Erythroblast (primary cell): Measurements from ENCODE around the gene LNPEP.

Experiments
- DNase-seq, 2 experiments: peaks; one replicate each; lab custom pipeline; 2025; lab: John Stamatoyannopoulos, UW
- GATA1 ChIP-seq: IDR thresholded peaks from 2 replicates; pipeline ENCODE4 v1.6.1; 2011; ENCODE audit warnings: low read depth, mild to moderate bottlenecking, control low read depth, low read length, moderate library complexity
- POLR2A ChIP-seq: IDR thresholded peaks from 2 replicates; pipeline ENCODE4 v1.6.1; 2011; ENCODE audit warnings: mild to moderate bottlenecking, low read length

Gene LNPEP

DNA sequence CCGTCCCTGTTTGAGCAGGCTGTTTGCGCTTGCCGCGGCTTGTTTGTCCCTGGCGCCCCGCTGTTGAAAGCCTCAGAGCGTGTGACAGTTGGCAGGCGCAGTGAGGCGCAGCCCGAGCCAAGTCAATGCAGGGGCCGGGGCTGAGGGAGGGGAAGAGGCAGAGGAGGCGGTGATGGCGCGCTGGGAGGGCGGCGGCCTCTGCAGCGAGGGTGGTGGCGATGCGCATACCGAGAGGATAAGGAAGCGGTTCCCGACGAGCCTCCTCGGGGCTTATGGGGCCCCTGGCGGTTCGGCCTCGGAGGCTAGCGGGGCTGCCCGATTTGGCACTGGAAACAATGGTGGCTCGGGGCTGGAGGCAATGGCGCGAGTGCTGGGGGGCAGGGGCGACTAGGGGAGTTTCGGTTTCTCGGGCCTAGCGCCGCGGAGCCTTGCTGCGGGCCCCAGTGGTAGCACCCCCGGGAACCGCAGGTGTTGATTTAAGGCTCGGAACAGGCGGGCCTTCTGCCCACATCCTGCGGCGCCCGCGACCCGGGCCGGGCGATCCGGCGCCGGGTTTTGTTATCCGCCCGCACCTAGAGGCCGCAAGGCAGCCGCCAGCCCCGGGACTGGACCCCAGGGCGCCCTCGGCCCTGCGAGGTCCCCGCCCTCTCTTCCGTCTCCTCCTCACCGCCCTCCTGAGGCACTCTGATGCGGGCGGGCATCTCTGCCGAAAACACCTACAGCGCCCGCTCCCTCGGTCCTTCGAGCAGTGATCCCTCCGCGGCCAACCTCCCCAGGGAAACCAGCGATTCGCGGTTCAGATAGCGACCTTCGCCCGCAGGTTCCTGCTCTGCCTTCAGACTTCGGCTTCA, 947 bp upstream of the LNPEP start:
- TF ChIP-seq POLR2A (peak; percentile 94), GATA1 (no peak)
- peak; percentile 95 to 97 for DNase-seq

DNA sequence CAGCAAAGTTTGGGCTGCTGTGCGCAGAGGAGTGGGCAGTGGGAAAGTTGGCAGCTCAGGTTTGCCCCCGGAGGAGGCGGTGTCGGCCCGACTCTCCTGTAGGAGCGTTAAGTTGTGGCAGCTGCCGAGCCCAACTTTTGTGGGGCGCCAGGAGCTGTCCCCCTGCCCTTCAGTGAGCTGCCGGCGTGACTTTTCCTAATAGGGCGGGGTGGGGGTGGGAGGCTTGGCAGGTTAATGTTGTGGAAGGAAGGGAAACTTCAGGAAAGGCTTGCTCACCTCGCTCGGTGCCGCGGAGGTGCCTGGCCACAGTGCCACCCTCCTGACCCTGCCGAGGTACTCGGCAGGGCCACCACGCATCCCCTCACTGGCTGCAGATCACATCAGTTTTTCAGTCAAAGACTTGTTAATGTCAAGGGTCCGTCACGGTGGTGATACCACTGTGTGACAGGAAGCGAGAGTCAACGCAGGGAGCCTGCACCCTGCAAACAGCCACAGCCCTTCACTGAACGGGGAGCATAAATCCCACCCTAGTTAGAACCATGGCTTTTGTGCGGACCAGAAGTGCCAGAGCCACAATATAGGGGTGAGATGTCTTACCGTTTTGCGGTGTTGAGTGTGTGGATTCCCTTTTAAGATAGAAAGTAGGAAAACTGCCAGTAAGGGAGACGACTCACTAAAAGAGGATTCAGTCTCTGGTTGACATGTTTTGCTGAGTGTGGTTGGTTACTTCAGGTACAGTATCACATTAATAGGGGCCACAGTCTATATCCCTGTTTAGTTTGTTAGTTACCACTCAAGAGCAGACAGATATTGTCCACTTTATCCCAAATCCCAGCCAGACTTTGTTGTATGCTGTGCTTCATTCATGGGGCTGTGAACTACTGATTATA, 796 bp downstream of the LNPEP start:
- peak; percentile 69 to 71 for DNase-seq
- TF ChIP-seq GATA1, result no peak
- no peak for TF ChIP-seq POLR2A

DNA sequence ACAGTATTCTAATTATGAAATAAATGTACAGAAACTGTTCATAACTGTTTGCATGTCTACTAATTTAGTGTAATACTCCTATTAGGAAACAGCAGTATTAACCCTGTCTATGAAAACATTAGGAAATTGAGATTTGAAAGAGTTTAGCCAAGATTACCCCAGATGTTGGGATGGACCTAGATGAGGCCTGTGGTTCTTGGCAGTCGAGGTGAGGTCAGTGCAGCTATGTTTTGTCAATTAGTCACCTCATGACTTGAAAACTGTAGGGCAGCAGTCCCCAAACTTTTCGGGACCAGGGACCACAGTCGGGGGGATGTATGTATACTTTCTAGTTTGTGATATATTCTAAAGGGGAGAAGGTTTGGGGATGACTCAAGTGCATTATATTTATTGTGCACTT, 4.7 kb downstream of the LNPEP start:
- no peak for DNase-seq
- TF ChIP-seq GATA1, result no peak
- no peak for TF ChIP-seq POLR2A

DNA sequence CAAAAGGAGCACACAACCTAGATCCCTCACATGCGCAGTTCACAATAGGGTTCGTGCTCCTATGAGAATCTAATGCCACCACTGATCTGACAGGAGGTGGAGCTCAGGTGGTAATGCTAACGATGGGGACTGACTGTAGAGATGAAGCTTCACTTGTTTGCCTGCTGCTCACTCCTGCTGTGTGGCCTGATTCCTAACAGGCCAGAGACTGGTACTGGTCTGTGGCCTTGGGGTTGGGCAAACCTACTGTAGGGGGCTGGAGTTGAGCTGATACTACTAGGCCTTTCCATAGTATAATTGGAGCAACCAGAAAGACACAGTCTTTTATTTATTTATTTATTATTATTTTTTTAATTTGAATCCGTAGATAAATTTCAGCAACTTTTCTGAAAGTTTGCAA, 5.3 kb downstream of the LNPEP start:
- TF ChIP-seq POLR2A (no peak), GATA1 (no peak)
- DNase-seq, result no peak

DNA sequence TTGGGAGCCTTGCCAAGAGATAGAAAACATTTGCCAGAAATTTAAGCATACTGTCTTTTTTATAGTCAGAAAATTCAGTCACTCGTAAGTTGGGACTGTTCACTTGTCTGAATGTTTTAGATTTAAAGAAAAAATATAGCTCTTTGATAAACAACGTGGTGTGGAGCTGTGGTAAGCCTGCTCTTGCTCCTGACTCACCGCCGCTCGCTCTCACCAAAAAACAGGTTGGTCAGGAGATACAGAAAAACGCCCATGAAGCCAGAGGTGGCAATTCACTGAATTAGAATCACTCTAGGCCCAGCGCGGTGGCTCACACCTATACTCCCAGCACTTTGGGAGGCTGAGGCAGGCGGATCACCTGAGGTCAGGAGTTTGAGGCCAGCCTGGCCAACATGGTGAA, 6.2 kb downstream of the LNPEP start:
- no peak for DNase-seq
- no peak for TF ChIP-seq POLR2A
- no peak for TF ChIP-seq GATA1

DNA sequence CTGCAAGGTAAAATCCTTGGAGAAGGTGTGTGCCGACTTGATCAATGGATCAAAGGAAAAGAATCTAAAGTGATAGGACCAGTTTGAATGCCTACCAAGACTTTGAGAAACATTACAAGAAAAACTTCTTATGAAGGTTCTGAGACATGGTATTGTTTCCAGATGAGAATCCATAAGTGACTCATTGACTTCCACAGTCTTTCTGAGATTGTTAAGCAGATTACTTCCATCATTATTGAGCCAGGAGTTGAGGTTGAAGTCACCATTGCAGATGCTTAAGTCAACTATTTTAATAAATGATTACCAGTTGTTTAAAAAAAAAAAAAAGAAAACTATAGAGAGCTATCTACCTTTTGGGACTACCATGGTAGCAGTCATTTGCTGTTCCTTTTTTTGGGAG, 7.0 kb downstream of the LNPEP start:
- DNase-seq, result no peak
- TF ChIP-seq GATA1, result no peak
- TF ChIP-seq POLR2A, result no peak

DNA sequence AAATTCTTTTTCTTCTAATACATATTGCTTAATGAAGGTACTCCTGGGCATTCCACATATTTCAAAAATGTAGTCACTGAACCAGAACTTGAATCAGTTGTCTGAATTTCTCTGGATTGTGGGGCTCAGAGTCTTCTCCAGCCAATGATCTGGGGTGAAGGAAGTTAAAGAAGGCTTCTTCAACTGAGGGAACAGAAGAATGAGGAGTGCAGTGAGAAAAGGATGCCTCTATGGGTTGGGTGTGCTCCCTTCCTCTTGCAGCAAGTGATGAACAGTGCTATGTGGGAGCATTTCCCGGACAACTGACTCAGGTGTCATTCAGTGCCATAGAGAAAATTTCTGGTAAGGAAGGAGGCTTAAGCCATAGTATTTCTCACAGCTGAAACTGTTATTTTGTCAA, 7.9 kb downstream of the LNPEP start:
- DNase-seq, result no peak
- TF ChIP-seq GATA1, result no peak
- TF ChIP-seq POLR2A, result no peak

DNA sequence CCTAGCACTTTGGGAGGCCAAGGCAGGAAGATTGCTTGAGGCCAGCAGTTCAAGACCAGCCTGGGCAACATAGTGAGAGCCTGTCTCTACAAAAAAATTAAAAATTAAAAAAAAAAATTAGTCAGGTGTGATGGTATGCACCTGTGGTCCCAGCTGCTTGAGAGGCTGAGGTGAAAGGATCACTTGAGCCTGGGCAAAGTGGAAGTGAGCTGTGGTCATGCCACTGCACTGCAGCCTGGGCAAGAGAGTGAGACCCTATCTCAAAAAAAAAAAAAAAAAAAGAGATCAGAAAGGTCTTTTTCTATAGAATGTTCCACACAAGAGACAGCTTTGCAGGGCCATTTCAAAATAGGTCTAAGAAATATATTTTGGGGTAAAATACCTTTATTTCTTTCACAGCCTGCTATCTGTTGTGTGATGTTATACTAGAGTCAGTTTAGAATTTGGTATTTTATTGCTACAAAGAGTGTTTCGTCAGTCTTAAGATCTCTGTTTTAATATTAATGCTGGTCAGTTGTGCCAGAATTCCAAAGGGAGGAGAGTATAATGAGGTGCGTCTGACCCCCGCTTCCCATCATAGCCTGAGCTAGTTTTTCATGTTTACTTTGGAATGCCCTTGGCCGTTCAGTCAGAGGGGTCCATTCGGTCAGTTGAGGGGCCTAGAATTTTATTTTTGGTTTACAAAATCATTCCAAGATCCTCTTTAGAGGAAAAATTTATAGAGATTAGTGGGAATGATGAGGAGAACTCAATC, 9.4 kb downstream of the LNPEP start:
- no peak for DNase-seq
- TF ChIP-seq POLR2A (no peak), GATA1 (no peak)

DNA sequence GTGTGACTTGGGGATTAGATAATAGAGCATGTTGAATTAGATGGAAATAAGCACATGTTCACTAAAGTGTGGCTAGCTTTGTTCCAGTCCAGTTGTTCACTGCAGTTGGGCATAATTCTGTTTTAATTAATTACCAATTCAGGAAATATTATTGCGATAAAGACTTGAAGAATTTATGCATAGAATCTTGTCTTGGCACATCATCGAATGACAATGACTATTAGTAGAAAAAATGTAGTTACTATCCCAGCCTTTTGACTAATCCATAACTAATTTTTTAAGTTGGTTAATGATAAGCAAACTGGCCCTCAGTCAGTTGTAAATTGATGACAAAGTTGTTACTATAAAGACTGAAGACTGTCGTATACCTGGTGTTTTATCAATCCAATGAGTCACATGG, 10.5 kb downstream of the LNPEP start:
- no peak for TF ChIP-seq GATA1
- TF ChIP-seq POLR2A, result no peak
- no peak for DNase-seq

DNA sequence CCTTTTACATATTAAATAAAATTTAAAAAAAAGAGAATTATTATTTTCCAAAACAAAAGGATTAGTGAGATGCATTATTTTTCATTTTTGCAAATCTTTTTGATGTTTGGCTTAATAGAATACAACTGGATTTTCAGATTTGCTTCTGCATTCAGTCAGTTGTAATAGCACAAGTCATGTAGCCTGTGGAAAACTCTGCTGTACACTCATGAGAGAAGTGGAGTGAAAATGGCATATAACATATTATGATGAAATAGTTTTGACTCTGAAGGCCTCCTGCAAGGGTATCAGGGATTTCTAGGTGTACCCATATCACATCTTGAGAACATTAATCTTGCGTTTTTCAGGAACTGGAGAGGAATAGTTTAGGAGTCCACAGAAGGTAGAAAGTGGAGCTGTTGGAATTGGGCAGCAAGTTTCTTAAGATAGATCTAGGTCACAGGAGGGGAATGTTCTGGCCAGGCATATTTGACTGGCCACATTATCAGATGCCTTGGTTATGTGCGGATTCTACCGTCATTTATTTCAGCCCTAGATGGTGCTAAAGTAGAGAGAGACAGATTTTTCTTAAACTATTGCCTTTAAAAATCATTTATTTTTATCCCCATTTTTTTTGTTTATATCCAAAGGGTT, 16.4 kb downstream of the LNPEP start:
- TF ChIP-seq POLR2A, result no peak
- no peak for TF ChIP-seq GATA1
- no peak for DNase-seq

DNA sequence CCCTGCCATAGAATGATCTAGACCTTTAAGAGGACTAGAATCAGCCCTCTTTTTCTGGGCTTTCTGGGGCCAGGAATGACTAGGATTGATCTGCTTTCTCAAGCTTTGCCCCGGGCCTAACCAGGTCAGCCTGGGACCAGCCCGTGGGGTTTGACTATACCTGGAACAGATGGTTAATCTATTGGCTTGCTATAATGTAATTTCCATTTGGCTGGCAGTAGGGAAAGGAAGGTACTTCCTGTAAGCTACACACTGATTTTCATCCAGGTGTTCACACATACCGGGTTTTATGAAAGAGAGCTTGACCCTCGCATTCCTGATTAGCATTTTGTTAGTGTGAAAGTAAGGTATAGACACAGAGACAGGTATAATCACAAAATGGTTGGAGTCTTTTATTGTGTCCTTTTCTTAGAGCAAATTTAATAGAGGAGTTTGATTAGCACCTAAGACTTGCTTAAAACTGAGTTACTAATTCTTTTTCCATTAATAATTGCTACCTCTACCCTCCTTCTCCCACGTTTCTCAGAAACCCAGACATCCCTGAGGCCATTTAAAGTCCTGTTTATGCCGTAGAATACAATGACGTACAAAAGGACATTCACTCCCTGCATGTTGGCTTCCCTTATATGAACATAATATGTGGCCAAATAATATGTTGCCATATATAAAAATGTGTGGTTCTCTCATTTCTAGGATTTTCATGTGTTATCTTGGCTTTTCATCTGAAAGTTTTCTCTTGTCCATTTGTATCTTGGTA, 17.3 kb downstream of the LNPEP start:
- DNase-seq, result no peak
- no peak for TF ChIP-seq POLR2A
- no peak for TF ChIP-seq GATA1

DNA sequence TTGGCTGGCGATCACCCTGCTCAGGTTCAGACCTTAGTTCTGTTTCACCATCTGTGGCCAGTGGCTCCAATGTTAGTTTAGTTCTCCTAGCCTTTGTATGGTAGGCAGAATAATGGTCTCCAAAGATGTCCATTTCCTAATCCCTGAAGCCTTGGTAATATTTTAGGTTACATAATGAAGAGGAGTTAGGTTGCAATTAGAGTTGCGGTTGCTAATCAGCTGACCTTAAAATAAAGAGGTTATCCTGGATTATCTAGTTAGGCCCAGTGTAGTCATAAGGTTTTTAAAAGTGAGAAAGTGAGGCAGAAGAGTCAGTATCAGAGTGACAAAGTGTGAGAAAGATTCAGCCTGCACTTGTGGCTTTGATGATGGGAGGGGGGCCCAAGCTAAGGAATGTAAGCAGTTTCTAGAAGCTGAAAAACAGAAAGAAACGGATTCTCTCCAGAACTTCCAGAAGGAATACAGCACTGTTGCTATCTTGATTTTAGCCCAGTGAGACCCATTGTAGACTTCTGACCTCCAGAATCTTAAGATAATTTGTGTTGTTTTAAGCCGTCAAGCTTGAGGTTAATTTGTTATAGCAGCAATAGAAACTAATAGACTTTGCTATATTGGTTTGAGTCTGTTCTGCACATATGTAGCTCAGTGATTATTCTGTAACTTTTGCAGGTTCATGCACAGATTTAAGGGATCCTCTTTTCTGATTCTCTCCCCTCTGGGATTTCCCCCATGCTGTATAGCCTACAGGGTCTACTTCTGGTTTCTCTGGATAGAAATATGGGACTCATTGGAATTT, 21.6 kb downstream of the LNPEP start:
- no peak for DNase-seq
- TF ChIP-seq GATA1 (no peak), POLR2A (no peak)
